SU-DHL-6 (cell line): ENCODE data around the gene PIGC.
A peak's percentile ranks its signal among the peaks of the same experiment; 100 is the strongest.

Experiments used
- H2AFZ ChIP-seq: fragments of 200-600 bp; sonication (generic); 2 replicates; pipeline ENCODE4 v1.6.1; 2014; ENCODE audit warnings: low read depth, mild to moderate bottlenecking, moderate library complexity, mixed read lengths, antibody characterized with exemption, low read length; ENCODE audit not compliant: severe bottlenecking
- H3F3A ChIP-seq: fragments of 200-600 bp; shearing (Covaris generic); 2 replicates; pipeline ENCODE4 v1.6.0; 2016; ENCODE audit warnings: antibody characterized with exemption, mild to moderate bottlenecking; ENCODE audit not compliant: insufficient read depth
- H3K27ac ChIP-seq: fragments of 200-600 bp; sonication (generic); 2 replicates; pipeline ENCODE4 v1.5.1; 2016; ENCODE audit warnings: low read depth, mild to moderate bottlenecking, low read length, moderate library complexity, mixed read lengths
- H3K27me3 ChIP-seq: fragments of 200-600 bp; sonication (generic), shearing (Covaris generic); 2 replicates; pipeline ENCODE4 v1.6.0; 2014; ENCODE audit warnings: mild to moderate bottlenecking, low read length
- H3K36me3 ChIP-seq: fragments of 200-600 bp; sonication (generic); 2 replicates; pipeline ENCODE4 v1.6.1; 2014; ENCODE audit warnings: mild to moderate bottlenecking, low read length, mixed read lengths
- H3K4me2 ChIP-seq: fragments of 300-600, 200-600 bp; shearing (Covaris generic), sonication (generic); 2 replicates; pipeline ENCODE4 v1.6.0; 2014; ENCODE audit warnings: low read length, low read depth, mild to moderate bottlenecking; ENCODE audit not compliant: poor library complexity, severe bottlenecking
- H3K4me3 ChIP-seq: fragments of 200-600 bp; sonication (generic); 2 replicates; pipeline ENCODE4 v1.5.1; 2014; ENCODE audit warnings: antibody characterized with exemption, low read length, mild to moderate bottlenecking, mixed read lengths; ENCODE audit not compliant: insufficient read depth, poor library complexity, severe bottlenecking
- H3K79me2 ChIP-seq: fragments of 200-600 bp; sonication (generic); 2 replicates; pipeline ENCODE4 v1.6.1; 2014; ENCODE audit warnings: mild to moderate bottlenecking, low read length, moderate library complexity; ENCODE audit not compliant: insufficient read depth
- H3K9ac ChIP-seq: fragments of 200-600 bp; sonication (generic); 2 replicates; pipeline ENCODE4 v1.7.0; 2014; ENCODE audit warnings: mild to moderate bottlenecking, low read length
- H3K9me2 ChIP-seq: fragments of 200-600 bp; sonication (generic); replicated peaks from 2 replicates; pipeline ENCODE4 v1.6.1; 2014; ENCODE audit warnings: low read length; ENCODE audit not compliant: insufficient read depth
- H3K9me3 ChIP-seq: fragments of 200-600 bp; sonication (generic); 2 replicates; pipeline ENCODE4 v1.6.1; 2014; ENCODE audit warnings: low read length, mixed read lengths; ENCODE audit not compliant: insufficient read depth
- H4K20me1 ChIP-seq: fragments of 200-600 bp; sonication (generic); 2 replicates; pipeline ENCODE4 v1.6.1; 2014; ENCODE audit warnings: low read depth, mild to moderate bottlenecking, antibody characterized with exemption, low read length, moderate library complexity, mixed read lengths
- CTCF ChIP-seq: fragments of 200-600 bp; sonication (generic); IDR thresholded peaks from one replicate; pipeline ENCODE4 v1.5.1; 2017; ENCODE audit warnings: antibody characterized with exemption, mild to moderate bottlenecking, low read length, moderate library complexity; ENCODE audit not compliant: insufficient read depth, poor library complexity, severe bottlenecking
- EZH2phosphoT487 ChIP-seq: fragments of 200-600 bp; sonication (generic), shearing (Covaris generic); conservative IDR thresholded peaks from 2 replicates; pipeline ENCODE4 v1.6.1; 2018; ENCODE audit warnings: mild to moderate bottlenecking, antibody characterized with exemption, low read length, moderate library complexity, mixed read lengths

PIGC gene

GRCh38 chr1:172429331-172430127 lies 14.3 kb downstream of the PIGC start:
- Histone ChIP-seq H3K9me2 (no peaks in the 10 kb centered on the region), H3K27me3 (no peaks in the 10 kb centered on the region), H2AFZ (no peak overlapping the region), H3K27ac (no peak overlapping the region), H3K9me3 (no peaks in the 10 kb centered on the region), H3K9ac (no peak overlapping the region), H4K20me1 (no peaks in the 10 kb centered on the region), H3K36me3 (no peaks in the 10 kb centered on the region), H3K79me2 (no peaks in the 10 kb centered on the region), H3K4me2 (no peak overlapping the region), H3F3A (no peaks in the 10 kb centered on the region), H3K4me3 (no peak overlapping the region)
- TF ChIP-seq EZH2phosphoT487 = no peak
- peak; percentile 75 for TF ChIP-seq CTCF

GRCh38 chr1:172427191-172427590 lies 16.7 kb downstream of the PIGC start:
- no peaks in the 10 kb centered on the region for H3K36me3 ChIP-seq
- no peak overlapping the region for H3K9ac ChIP-seq
- H3K9me2 ChIP-seq = no peaks in the 10 kb centered on the region
- no peak overlapping the region for H3K4me3 ChIP-seq
- H3K9me3 ChIP-seq = no peaks in the 10 kb centered on the region
- H2AFZ ChIP-seq = no peak overlapping the region
- H4K20me1 ChIP-seq = no peaks in the 10 kb centered on the region
- H3K27me3 ChIP-seq = no peaks in the 10 kb centered on the region
- no peaks in the 10 kb centered on the region for H3K79me2 ChIP-seq
- no peak overlapping the region for H3K4me2 ChIP-seq
- TF ChIP-seq CTCF = no peak
- no peak for TF ChIP-seq EZH2phosphoT487
- H3F3A ChIP-seq = no peaks in the 10 kb centered on the region
- no peak overlapping the region for H3K27ac ChIP-seq

GRCh38 chr1:172425339-172425738 lies 18.5 kb downstream of the PIGC start:
- H3K9me2 ChIP-seq = no peaks in the 10 kb centered on the region
- H4K20me1 ChIP-seq = no peaks in the 10 kb centered on the region
- no peak overlapping the region for H3K9ac ChIP-seq
- no peak overlapping the region for H2AFZ ChIP-seq
- H3K4me2 ChIP-seq = no peak overlapping the region
- H3K4me3 ChIP-seq = no peak overlapping the region
- no peak overlapping the region for H3K27ac ChIP-seq
- H3K36me3 ChIP-seq = no peaks in the 10 kb centered on the region
- H3K9me3 ChIP-seq = no peaks in the 10 kb centered on the region
- no peaks in the 10 kb centered on the region for H3K79me2 ChIP-seq
- H3K27me3 ChIP-seq = no peaks in the 10 kb centered on the region
- no peaks in the 10 kb centered on the region for H3F3A ChIP-seq
- TF ChIP-seq CTCF (no peak), EZH2phosphoT487 (no peak)
